ENCODE data around the gene WBP1L.

GRCh38 chr10:102834143-102834542, 90.4 kb downstream of the WBP1L start:
- TF ChIP-seq CTCF (conservative IDR thresholded peaks at IDR 0.05; ENCODE audit: low read length), result no peak
- no peak for TF ChIP-seq EZH2phosphoT487 (IDR thresholded peaks at IDR 0.05; ENCODE audit: borderline replicate concordance, low read depth, low read length)
